Measurements from ENCODE around the gene CRYL1. TPM values are rescaled to one million over a fixed set of nuclear protein-coding genes. Genes with fewer than 3 reads are reported as not detected.

Gene CRYL1
- total RNA-seq, 1 donor from 2014 or later: 13.1 TPM

- no peak for DNase-seq (ENCODE audit: low spot score in 2 of 2)
- TF ChIP-seq CTCF (IDR thresholded peaks at IDR 0.05): no peak
- H3K4me3 ChIP-seq: no peak overlapping the region
- intact Hi-C loops (cut with DNase I): no loop called here
- H3K27ac ChIP-seq: no peak overlapping the region
- no peaks in the 10 kb centered on the region for H3K27me3 ChIP-seq
- H3K4me1 ChIP-seq: no peaks in the 10 kb centered on the region
- no peaks in the 10 kb centered on the region for H3K36me3 ChIP-seq
- no peaks in the 10 kb centered on the region for H3K9me3 ChIP-seq
These were observed 154.7 kb downstream of the CRYL1 start for GRCh38 chr13:20370815-20371421.

- TF ChIP-seq CTCF (IDR thresholded peaks at IDR 0.05): no peak
- DNase-seq (ENCODE audit: low spot score in 2 of 2): no peak
- H3K4me3 ChIP-seq: no peak overlapping the region
- no peaks in the 10 kb centered on the region for H3K27me3 ChIP-seq
- intact Hi-C loops (cut with DNase I): no loop called here
- no peaks in the 10 kb centered on the region for H3K36me3 ChIP-seq
- no peak overlapping the region for H3K27ac ChIP-seq
- no peaks in the 10 kb centered on the region for H3K9me3 ChIP-seq
- H3K4me1 ChIP-seq: no peaks in the 10 kb centered on the region
These were observed 155.7 kb downstream of the CRYL1 start for GRCh38 chr13:20369886-20370361.

- Histone ChIP-seq H3K36me3 (no peaks in the 10 kb centered on the region), H3K27me3 (no peaks in the 10 kb centered on the region), H3K27ac (no peak overlapping the region), H3K9me3 (no peaks in the 10 kb centered on the region), H3K4me1 (no peaks in the 10 kb centered on the region), H3K4me3 (no peak overlapping the region)
- TF ChIP-seq CTCF (IDR thresholded peaks at IDR 0.05): no peak
- intact Hi-C loops (cut with DNase I): no loop called here
- DNase-seq (ENCODE audit: low spot score in 2 of 2): no peak
These were observed 159.6 kb downstream of the CRYL1 start for GRCh38 chr13:20366056-20366455.

GRCh38 chr13:20363603-20364002 is 162.1 kb downstream of the CRYL1 start:
- no peak for DNase-seq (ENCODE audit: low spot score in 2 of 2)
- Histone ChIP-seq H3K27me3 (no peaks in the 10 kb centered on the region), H3K27ac (no peak overlapping the region), H3K4me1 (no peaks in the 10 kb centered on the region), H3K9me3 (no peaks in the 10 kb centered on the region), H3K4me3 (no peak overlapping the region), H3K36me3 (no peaks in the 10 kb centered on the region)
- intact Hi-C loops (cut with DNase I): no loop called here
- TF ChIP-seq CTCF (IDR thresholded peaks at IDR 0.05): no peak

- no peaks in the 10 kb centered on the region for H3K27me3 ChIP-seq
- intact Hi-C loops (cut with DNase I): no loop called here
- H3K27ac ChIP-seq: no peak overlapping the region
These were observed 162.5 kb downstream of the CRYL1 start for GRCh38 chr13:20363172-20363571.

More at GRCh38 chr13:20363172-20363571, 162.5 kb downstream of the CRYL1 start:
- no peaks in the 10 kb centered on the region for H3K9me3 ChIP-seq
- H3K4me1 ChIP-seq: no peaks in the 10 kb centered on the region
- H3K4me3 ChIP-seq: no peak overlapping the region
- no peaks in the 10 kb centered on the region for H3K36me3 ChIP-seq
- TF ChIP-seq CTCF (IDR thresholded peaks at IDR 0.05): no peak
- DNase-seq (ENCODE audit: low spot score in 2 of 2): no peak
